IPS DF 4.7 (cell line): ENCODE data around the gene ZNF532.
"Not testable (repeated sequence)": the region's sequence is repeated elsewhere in the genome, so short reads cannot be mapped to it uniquely, and the experiment has no call there.

Experiments
- DNase-seq: peaks from one replicate; pipeline ENCODE4 v3.0.0-alpha.2; 2013; ENCODE audit warnings: low spot score; ENCODE audit errors: extremely low read depth

ZNF532 gene

DNA sequence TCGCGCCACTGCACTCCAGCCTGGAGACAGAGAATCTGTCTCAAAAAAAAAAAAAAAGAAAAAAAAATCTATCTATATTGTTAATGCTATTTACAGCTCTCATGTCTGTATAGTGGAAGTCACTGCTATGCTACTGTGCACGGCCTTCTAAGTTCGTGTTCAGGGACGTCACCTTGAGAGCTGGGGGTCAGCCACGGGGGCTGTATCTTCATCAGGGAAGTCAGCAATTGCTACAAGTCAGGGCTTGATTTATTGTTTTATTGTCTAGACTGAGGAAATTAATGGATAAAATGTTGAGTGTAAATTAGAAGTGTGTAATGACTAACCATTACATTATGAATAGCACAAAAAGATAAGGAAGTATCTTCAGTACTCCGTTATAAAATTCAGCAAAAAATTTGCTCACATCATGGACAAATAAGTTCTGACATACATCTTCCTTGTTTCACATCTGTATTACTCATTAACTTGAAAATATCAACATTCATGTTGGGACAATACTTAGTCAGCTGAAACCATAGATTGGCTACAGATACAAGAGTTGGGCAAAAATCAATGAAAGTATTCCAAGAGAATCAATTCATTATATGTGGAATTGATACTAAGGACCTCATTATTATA lies 138.4 kb downstream of the ZNF532 start:
- DNase-seq: no peak

DNA sequence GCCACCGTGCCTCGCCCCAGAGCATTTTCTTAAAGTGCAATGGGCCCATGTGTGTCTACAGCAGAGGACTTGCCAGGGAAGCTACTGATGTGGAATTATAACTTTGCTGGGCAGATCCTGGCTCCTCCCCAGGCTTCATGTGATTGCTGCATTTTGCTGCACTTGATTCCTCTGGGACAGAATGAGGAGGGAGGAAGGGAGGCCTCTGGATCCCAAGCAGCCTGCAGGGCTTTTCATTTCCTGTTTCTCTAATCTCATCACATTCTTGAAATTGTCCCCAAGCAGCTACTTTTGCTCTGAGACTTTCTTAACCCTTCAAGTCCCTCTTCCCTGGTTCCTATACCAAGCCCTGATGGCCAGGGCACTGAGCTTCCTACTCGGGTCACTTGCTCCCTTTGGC lies 140.6 kb downstream of the ZNF532 start:
- no peak for DNase-seq

DNA sequence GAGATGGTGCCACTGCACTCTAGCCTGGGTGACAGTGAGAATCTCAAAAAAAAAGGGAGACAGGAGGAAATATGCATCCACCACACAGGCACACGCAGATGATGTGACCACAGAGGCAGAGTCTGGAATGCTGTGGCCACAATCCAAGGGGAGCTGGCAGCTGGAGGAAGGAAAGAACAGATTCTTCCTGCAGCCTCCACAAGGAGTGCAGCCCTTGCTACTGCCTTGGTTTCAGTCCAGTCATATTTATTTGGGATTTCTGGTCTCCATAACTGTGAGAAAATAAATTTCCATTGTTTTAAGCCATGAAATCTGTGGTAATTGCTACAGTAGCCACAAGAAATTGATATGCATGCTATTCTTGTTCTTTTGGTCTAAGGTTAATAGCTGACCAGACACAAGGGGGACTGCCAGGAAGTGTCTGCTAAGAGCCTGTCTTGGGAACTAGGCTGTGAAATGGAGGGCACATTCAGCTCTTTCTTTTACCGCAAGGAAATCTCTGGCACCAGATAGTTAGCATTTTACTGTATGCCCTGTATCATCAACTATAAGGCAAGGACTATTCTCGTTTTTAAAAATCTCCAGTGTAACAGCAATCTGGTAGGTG lies 141.9 kb downstream of the ZNF532 start:
- no peak for DNase-seq

DNA sequence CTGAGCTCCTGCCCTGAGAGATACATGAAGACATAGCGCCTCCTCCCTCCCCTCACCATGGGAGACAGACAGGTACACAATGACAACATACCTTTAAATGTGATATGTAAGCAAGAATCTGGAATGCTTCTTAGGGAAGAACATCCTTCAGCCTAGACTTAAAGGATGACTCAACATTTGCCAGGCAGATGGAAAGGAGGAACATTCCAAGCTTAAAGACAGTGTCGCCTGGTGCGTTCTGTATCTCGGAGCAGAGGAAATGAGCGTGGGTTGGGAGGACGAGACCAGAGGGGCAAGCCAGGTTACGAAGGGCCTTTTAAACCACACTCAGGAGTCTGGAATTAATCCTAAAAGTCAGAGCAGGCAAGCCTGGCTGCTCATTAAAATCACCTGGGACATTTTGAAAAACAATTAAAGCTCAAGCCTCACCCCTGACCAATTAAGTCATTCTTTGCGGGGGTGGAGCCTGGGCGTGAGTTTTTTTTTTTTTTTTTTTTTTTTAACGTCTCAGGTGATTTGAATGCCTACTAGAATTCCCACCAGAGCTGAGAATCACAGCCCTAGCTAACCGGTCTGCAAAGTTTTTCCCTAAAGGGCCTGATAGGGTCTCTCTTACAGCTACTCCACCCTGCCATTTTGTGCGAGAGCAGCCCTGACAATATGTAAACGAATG lies 143.8 kb downstream of the ZNF532 start:
- no peak for DNase-seq

DNA sequence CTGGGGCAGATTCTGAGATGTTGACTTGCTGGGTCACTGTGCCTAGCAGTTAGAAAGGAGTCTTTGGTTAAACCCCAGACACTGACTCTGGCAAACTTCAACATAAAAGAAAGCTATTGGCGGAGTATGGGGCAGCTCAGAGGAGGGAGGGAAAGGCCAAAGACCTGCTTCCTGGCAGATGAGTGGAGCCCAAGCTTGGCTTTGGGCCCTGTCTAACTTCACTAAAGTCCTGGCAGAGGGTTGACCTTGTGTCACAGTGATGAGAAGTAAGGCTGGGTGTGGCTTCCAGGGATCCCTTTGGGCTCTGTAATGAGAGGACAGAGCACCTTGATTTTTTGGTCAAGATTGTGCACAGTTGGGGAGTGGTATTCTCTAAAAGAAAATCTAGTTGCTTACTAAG lies 145.2 kb downstream of the ZNF532 start:
- DNase-seq: no peak

DNA sequence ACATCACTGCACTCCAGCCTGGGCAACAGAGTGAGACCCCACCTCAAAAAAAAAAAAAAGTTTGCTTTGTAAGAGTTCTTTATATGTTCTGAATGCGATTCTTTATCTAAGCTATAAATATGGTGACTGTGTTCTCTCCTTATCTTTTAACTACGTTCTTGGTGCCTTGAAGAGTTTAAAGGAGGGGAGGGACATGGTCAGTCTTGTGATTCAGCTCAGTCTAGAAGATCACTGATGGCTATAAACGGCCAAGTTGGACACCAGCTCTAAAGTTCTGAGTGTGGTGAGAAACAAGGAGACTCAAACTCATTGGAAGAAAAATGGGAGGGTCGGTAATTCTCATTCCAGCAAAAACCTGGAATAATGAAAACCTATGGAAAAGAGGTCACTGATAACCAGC lies 146.6 kb downstream of the ZNF532 start:
- DNase-seq: no peak

DNA sequence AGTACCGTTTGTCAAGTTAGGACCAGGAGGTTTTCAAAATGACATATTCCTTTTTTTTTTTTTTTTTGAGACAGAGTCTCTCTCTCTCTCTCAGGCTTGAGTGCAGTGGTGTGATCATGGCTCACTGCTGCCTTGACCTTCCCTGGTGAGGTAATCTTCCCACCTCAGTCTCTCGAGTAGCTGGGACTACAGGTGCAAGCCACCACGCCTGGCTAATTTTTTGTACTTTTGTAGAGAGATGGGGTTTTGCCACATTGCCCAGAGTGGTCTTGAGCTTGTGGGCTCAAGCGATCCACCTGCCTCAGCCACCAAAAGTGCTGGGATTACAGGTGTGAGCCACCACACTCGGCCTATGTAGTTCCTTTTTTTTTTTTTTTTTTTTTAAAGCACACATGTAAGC lies 147.1 kb downstream of the ZNF532 start:
- DNase-seq: no peak

DNA sequence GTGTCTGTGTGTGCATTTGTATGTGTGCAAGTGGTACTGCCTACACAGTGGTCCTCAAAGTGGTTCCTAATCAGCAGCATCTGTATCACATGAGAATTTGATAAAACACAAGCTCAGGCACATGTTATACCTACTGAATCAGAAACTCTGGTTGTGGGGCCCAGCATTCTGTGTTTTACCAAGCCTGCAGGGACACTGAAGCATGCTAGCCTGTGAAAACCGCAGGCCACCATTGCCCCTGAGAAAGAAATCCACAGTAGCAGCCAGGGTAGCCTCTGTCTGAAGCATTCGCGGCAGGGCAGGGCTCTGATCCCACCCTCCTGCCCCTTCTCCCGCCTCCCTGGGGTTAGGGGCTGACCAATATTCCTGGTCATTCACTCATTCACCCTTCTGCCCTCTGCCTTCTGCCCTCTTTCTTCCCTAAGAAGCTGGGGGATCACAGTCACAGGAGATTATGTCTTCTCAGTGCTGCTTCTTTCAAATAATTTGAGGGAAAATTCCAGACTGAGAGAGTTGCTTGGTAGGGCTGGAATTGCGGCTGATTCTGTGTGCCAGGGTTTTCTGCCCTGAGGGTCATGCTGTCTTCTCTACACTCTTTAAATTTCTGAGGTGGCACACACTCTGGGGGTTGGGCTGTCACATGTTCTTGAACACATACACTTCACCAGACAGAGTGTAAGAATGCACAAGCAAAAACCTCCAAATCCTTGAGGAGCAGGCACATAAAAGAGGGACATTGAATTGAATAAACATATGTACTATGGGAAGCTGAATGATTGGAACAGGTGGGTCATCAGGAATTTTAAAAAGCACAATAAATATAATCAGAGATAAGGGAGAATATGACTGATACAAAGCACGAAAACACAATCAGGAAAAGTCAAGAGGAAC lies 148.4 kb downstream of the ZNF532 start:
- DNase-seq: no peak

DNA sequence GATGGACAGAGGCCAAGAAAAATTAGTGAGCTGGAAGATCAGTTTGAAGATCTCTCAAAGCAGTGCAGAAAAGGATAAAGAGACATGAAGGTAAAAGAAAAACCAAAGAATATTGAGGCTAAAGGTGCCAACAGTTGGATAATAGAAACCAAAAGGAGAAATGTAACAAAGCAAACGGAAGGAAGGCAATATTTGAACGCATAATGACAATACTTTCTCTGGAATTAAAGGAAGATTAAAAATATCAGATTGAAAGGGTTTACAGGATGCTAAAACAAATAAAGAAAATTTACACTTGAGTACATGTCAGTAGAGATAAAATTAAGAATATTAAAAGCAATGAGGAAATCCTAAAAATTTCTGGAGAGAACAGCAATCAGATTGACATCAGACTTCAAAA lies 149.1 kb downstream of the ZNF532 start:
- DNase-seq: no peak

DNA sequence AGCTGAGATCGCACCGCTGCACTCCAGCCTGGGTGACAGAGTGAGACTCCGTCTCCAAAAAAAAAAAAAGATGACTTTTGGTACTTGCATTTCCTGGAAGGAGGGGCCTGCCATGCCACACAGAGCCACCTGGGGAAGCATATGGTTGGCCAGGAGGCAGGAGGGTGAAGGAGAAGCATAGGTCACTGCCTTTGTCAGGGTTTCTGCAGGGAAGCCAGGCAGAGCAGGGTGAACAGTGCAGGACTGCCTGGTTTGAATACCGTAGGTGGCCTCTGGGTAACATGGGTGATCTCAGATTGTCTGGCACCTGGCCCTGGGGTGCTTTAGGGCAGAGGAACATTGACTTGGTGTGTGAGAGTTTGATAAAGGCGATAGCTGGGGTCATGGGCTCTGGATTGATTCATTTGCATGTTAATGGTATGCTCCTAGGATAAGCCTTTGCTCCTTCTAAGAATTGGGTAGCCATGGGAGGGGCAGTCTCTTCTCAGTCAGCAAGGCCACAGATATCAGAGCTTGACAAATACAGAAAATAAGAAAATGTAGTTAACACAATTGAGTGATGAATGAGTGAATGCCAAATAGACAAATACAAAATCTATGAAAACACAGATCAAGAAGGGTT lies 151.0 kb downstream of the ZNF532 start:
- no peak for DNase-seq

DNA sequence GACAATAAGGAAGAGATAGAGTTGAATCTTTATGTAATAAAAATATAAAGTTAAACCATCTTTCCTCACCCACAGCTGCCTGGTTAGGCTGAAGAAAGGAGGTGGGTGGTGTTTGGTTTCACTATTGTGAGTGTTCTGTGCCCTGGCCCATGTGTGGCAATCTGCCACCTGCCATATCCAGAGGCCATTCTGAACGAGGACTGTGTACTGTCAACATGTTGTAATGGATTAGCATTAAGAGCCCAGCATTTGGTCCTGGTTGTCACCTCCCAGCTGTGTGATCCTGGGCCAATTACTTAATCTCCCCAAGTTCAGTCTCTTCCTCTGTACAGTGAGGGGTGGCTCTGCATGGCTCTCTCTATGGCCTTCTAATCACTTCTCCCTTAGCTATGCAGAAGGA lies 156.8 kb downstream of the ZNF532 start:
- no peak for DNase-seq

DNA sequence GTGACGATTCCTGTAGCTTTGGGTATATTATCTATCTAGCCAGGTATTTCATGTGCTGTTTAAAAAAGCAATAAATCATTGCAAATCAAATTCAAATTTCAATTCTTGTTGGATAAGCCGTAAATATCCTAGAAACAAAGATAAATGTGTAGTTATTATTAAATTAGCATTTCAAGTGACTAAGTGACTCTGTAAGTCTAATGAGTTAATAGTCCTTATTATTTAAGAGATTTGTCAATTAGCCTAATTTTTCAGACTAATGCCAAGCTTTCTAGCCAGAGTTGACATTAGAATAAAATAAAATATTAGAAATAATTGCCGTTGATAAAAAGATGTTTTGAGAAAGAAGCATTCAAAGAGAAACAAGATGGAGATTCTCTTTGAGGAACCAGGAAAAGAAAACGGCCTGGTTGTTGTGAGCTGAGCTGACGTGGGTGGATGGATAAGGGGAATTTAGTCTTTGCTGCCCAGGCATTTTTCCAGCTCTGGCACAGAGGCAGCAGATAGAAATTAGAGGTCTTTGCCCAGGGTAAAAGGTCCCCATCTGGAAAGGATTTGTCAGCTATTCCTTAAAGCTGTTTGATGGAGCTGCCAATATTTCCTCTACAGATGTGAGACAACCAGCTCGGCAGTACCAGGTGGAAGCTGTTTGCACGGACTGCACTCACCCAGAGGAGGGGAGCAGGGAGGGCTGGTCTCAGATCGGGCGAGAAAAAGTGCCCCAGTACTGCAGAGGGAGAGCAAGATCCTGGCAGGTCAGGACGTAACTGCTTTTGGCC lies 157.7 kb downstream of the ZNF532 start:
- no peak for DNase-seq

DNA sequence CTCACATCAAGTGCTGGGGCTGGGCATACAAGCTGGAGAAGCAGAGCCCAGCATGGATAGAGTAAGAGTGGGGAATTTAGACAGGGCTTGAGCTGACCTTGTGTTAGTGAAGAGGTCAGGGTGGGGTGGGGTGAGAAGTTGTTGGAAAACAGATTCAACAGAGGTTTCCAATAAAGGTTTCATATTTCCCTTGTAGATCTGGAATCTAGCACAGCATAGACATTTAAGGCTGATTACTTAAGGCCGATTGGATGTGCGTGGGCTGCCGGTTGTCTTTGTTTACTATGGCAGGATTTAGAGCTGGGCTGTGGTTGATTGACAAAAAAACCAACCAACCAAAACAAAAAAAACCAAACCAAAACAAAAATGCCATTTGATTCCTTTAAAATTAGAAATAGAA lies 160.2 kb downstream of the ZNF532 start:
- DNase-seq: no peak

DNA sequence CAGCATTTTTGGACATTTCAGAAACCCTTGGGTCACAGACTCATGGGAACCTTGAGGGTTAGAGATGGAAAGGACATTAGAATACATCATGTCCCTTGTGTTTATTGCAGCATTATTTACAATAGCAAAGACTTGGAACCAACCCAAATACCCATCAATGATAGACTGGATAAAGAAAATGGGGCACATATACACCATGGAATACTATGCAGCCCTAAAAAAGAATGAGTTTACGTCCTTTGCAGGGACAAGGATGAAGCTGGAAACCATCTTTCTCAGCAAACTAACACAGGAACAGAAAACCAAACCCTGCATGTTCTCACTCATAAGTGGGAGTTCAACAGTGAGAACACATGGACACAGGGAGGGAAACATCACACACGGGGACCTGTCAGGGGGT lies 160.9 kb downstream of the ZNF532 start:
- DNase-seq: not testable (repeated sequence)

DNA sequence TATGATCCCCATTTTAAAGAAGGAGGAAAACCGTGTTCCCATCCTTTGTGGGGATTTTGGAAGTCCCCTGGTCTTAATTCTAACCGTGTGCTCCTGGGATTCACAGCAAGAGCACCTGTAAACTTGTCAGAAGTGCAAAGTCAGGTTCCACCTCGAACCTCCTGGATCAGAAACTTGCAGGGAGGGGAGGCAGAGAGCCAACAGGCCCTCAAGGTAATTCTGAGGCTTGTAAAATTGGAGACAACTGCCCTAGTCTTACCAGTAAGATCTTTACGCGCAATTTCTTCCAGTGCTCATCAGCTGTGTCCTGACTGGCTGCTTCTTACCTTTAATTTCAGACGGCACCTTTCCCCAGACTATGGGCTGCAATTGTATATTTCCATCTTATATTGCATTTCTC lies 161.7 kb downstream of the ZNF532 start:
- no peak for DNase-seq

DNA sequence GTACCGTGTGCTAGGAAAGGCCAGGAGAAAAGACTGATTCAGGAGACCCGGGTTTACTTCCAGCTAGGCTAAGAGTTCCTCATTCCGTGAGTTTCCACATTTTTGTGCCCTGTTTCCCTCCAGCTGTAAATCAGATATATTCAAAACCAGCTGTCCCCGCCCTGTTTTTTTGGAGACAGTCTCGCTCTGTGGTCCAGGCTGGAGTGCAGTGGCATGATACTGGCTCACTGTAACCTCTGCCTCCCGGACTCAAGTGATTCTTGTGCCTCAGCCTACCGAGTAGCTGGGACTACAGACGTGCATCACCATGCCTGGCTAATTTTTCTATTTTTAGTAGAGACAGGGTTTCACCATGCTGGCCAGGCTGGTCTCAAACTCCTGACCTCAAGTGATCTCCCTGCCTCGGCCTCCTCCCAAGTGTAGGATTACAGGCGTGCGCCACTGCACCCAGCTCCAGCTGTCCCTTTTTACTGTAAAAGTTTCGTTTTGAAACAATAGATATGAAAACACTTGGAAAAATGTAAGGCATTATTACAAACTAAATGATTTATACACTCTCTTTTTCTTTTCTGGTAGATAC lies 162.2 kb downstream of the ZNF532 start:
- no peak for DNase-seq

DNA sequence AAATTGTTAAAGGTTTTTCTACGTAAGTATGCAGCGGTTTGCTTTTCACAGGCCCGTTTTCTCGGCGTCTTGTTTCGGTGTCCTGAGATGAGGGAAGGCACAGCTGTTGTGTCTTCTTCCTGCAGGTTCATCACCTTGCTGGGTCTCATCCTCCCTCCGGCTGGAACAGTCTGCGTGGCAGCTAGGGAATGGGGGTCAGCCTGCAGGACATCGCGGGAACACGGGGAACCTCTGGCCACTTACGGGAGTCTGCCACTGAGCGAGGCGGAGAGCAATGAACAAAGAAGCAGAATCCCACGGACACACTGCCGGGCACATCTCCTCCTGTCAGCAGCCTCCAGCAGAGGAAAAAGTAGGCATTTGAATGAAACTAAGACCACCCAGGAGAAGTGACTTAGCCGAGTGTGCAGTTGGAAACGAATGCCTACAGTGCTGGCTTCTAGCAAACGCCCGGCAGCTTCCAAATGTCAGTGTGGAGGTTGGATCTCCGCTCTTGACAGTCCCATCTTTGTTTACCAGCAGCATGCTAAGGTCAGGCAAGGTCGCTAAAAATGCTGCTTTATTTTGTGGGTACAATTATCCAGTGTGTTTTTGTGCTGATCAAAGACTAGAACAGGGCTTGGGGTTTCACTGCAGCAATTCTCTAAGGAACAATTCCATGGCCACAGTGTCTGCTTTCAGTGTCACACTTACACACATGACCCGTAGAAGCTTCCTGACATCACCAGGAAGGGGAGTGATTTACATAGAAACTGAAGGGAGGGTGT lies 165.2 kb downstream of the ZNF532 start:
- no peak for DNase-seq

DNA sequence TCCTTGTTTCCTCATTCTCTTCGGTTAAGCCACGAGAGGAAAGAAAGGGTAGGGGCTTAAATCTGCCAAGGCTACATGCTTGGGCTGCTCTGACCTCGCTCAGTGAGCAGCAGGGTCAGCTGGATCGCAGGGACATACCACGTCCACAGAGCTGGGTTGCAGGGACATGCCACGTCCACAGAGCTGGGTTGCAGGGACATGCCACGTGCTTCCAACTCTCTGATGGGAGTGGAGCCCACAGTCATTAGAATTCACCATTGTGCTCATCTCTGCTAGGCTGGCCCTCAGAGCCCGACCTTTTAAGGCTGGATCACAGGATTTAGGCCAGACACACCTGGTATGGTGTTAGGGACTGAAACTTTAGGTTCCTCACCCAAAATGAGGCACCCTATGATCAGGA lies 167.6 kb downstream of the ZNF532 start:
- DNase-seq: no peak

DNA sequence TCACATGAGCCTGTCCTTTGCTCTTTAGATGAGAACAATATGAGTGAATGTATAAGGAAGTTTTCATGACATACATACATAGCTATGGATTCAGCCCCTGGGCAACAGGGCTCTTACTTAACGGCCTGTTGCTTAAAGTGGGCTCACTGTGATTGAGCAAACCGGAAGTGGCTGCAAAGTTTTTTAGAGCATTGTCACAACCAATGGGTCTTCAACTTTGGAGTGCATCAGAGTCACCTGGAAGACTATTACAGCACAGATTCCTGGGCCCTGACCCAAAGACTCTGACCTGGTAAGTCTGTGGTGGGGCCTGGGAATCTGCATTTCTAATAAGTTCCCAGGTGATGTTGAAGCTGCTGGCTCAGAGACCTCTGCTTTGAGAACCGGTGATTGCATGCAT lies 168.7 kb downstream of the ZNF532 start:
- DNase-seq: no peak

DNA sequence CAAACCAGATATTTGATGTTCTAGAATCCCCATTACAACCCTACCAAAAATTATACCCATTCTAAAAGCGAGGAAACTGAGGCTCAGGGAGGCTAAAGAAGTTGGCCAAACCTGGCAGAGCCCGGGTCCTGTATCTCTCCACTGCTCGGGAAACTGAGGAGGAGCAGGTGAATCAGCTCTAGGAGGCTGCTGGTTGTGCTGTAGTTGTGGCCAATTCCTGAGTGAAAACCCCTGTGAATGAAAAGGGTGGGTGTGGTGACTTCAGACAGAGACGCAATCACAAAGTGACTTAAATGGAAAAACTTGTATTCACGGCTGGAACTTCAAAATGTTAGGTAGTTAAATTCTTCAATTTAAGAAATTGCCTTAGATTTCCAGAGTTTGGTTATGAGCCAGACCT lies 169.3 kb downstream of the ZNF532 start:
- DNase-seq: no peak
